ENCODE results near the gene SLC7A7. TPM values are rescaled to one million over a fixed set of nuclear protein-coding genes. Genes with fewer than 3 reads are reported as not detected.

SLC7A7 gene
- 11.6 and 14.2 TPM in 2 replicates for total RNA-seq

DNA sequence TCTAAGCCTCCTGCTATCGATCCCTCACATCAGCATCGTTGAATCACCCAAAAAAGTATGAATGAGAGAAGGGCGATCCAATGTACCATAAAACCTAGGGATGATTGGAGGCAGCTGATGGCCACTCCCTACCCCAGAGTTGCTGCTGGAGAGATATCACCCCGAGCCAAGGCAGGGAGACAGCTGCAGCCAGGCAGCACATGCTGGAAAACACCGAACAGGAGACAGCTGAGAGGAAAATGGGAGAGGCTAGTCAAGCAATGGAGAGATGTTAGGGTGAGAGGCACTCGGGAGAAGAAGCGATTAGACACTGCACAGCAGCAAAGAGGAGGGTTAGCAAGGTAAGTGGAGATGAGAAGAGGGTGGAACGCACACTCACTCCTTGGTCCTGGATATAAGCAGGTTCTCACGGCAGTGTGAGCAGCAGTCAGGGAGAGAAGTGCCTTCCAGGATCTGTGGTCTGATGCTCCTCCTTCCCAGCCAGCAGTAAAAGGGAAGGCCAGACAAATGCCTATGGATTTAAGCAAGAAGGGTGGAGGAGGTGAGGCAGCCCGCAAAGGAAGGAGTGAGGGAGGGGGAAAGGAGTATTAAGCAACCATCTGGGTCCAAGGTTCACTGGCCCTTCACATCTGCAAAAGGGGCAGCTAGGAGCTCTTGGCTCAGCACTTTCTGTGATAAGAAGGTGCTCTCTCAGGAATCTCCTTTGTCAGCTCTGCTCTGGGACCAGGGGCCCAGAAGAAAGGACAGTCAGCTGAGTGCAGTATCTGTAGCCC, at the start of gene SLC7A7:
SLC7A7 (minus strand) TSS at position 495 of the 773 bp plus-strand sequence. CDS start 2,037 bp downstream, outside the sequence.

GRCh38 chr14:22836301-22837113, 21.3 kb upstream of the SLC7A7 start, which contains the start of gene MMP14:
Gene MMP14 (plus strand): TSS chr14:22836585. CDS start chr14:22836818, 233 bp downstream.

GRCh38 chr14:22829661-22830442, 14.6 kb upstream of the SLC7A7 start, which contains the start of gene MRPL52:
Gene MRPL52 (plus strand): TSS chr14:22829887. CDS start chr14:22829913, 26 bp downstream.

GRCh38 chr14:22766457-22767322, 48.5 kb downstream of the SLC7A7 start, which contains the start of gene OXA1L:
Gene OXA1L (plus strand): TSS chr14:22766688. CDS start chr14:22766702, 14 bp downstream.

Other genes starting within 250 kb of the SLC7A7 start
- gene DAD1, start 226.2 kb downstream of the SLC7A7 start, total RNA-seq: 362 and 436 TPM in 2 replicates
- 21.2 and 47.4 TPM in 2 replicates for gene ABHD4, start 217.1 kb downstream of the SLC7A7 start, total RNA-seq
- gene OR6J1, start 171.1 kb downstream of the SLC7A7 start, total RNA-seq: not detected in 2 replicates
- 84.5 and 121 TPM in 2 replicates for gene OXA1L, start 48.7 kb downstream of the SLC7A7 start, total RNA-seq
- 36.8 and 42.4 TPM in 2 replicates for gene MRPL52, start 14.5 kb upstream of the SLC7A7 start, total RNA-seq
- 386 and 658 TPM in 2 replicates for gene MMP14, start 21.1 kb upstream of the SLC7A7 start, total RNA-seq
- gene LRP10, start 56.3 kb upstream of the SLC7A7 start, total RNA-seq: 105 TPM in 2 replicates
- not detected in 2 replicates for gene REM2, start 67.8 kb upstream of the SLC7A7 start, total RNA-seq
- 45.7 and 57.6 TPM in 2 replicates for gene RBM23, start 103.7 kb upstream of the SLC7A7 start, total RNA-seq
- 49.0 and 58.5 TPM in 2 replicates for gene PRMT5, start 113.9 kb upstream of the SLC7A7 start, total RNA-seq
- 28.7 and 51.8 TPM in 2 replicates for gene HAUS4, start 141.7 kb upstream of the SLC7A7 start, total RNA-seq
- 25.3 and 47.4 TPM in 2 replicates for gene AJUBA, start 167.1 kb upstream of the SLC7A7 start, total RNA-seq
- gene C14orf93, start 194.7 kb upstream of the SLC7A7 start, total RNA-seq: 5.4 and 14.7 TPM in 2 replicates
- 250 and 297 TPM in 2 replicates for gene PSMB5, start 219.5 kb upstream of the SLC7A7 start, total RNA-seq
- not detected in 2 replicates for gene PSMB11, start 226.8 kb upstream of the SLC7A7 start, total RNA-seq
- 2.2 and 3.5 TPM in 2 replicates for gene CDH24, start 242.1 kb upstream of the SLC7A7 start, total RNA-seq